Central memory CD4-positive, alpha-beta T cell (primary cell): Measurements from ENCODE around the gene PHRF1.
"Not testable (repeated sequence)": the region's sequence is repeated elsewhere in the genome, so short reads cannot be mapped to it uniquely, and the experiment has no call there.

Experiments
- DNase-seq: peaks from one replicate; pipeline ENCODE4 v3.0.0; 2022

Gene PHRF1

GRCh38 chr11:637333-637592, 61.0 kb downstream of the PHRF1 start:
- DNase-seq: no peak

GRCh38 chr11:637593-638521, 61.6 kb downstream of the PHRF1 start:
- DNase-seq: no peak

- no peak for DNase-seq
These were observed 62.5 kb downstream of the PHRF1 start for GRCh38 chr11:638631-639331.

- DNase-seq: no peak
These were observed 63.2 kb downstream of the PHRF1 start for GRCh38 chr11:639332-639955.

- DNase-seq: no peak
These were observed 63.9 kb downstream of the PHRF1 start for GRCh38 chr11:640021-640706.

- no peak for DNase-seq
These were observed 65.6 kb downstream of the PHRF1 start for GRCh38 chr11:641806-642370.

- no peak for DNase-seq
These were observed 67.1 kb downstream of the PHRF1 start for GRCh38 chr11:643366-643765.

GRCh38 chr11:643849-644738, 67.8 kb downstream of the PHRF1 start:
- DNase-seq: no peak

GRCh38 chr11:645536-645935, 69.3 kb downstream of the PHRF1 start:
- no peak for DNase-seq

- DNase-seq: no peak
These were observed 69.9 kb downstream of the PHRF1 start for GRCh38 chr11:646214-646613.

- not testable (repeated sequence) for DNase-seq
These were observed 71.4 kb downstream of the PHRF1 start for GRCh38 chr11:647672-648158.

GRCh38 chr11:650482-650881, 74.2 kb downstream of the PHRF1 start:
- DNase-seq: no peak

- not testable (repeated sequence) for DNase-seq
These were observed 76.9 kb downstream of the PHRF1 start for GRCh38 chr11:653136-653535.

GRCh38 chr11:653837-654236, 77.6 kb downstream of the PHRF1 start:
- DNase-seq: no peak

GRCh38 chr11:654444-654843, 78.2 kb downstream of the PHRF1 start:
- not testable (repeated sequence) for DNase-seq

GRCh38 chr11:655036-655726, 78.9 kb downstream of the PHRF1 start:
- DNase-seq: no peak

GRCh38 chr11:656426-656825, 80.2 kb downstream of the PHRF1 start:
- DNase-seq: no peak

GRCh38 chr11:656866-657265, 80.6 kb downstream of the PHRF1 start:
- no peak for DNase-seq

GRCh38 chr11:657691-658126, 81.4 kb downstream of the PHRF1 start:
- DNase-seq: no peak

- DNase-seq: no peak
These were observed 83.3 kb downstream of the PHRF1 start for GRCh38 chr11:659532-660085.

- DNase-seq: no peak
These were observed 84.0 kb downstream of the PHRF1 start for GRCh38 chr11:660281-660680.
